ENCODE data around the gene IGSF3. TPM values are rescaled to one million over a fixed set of nuclear protein-coding genes. Genes with fewer than 3 reads are reported as not detected.
A peak's percentile ranks its signal among the peaks of the same experiment; 100 is the strongest.

The IGSF3 gene
- polyA plus RNA-seq, 3 donors from 2014 or later = not detected

GRCh38 chr1:116560704-116561490 is 106.6 kb downstream of the IGSF3 start:
- Mint-ChIP-seq H3K4me1 (peaks cover 78 to 98% of the 10 kb centered on the region in 2 donors), H3K9me3 (peaks cover 0 to 6% (median 0%) of the 10 kb centered on the region in 6 donors), H3K27me3 (ENCODE audit: low read depth in 3 of 3) (peaks cover 0 to 3% (median 0%) of the 10 kb centered on the region in 3 donors), H3K36me3 (peaks cover 9 to 25% (median 19%) of the 10 kb centered on the region in 3 donors), H3K27ac (peak overlapping the region; percentile 41 to 78 (median 49)), H3K4me3 (peak overlapping the region in 1 of 5 donors; percentile 4)
- DNase-seq = no peak

GRCh38 chr1:116559304-116559761 is 108.2 kb downstream of the IGSF3 start:
- Mint-ChIP-seq H3K36me3 (peaks cover 8 to 14% (median 10%) of the 10 kb centered on the region in 3 donors), H3K27me3 (ENCODE audit: low read depth in 3 of 3) (peaks cover 0 to 3% (median 0%) of the 10 kb centered on the region in 3 donors), H3K9me3 (peaks cover 0 to 5% (median 0%) of the 10 kb centered on the region in 6 donors), H3K4me1 (peaks cover 78 to 99% of the 10 kb centered on the region in 2 donors), H3K4me3 (peak overlapping the region in 1 of 5 donors; percentile 19), H3K27ac (peak overlapping the region; percentile 14 to 79 (median 52))
- no peak for DNase-seq

- H3K36me3 Mint-ChIP-seq = peaks cover under 1 to 7% (median 3%) of the 10 kb centered on the region in 3 donors
- DNase-seq = no peak
- H3K4me3 Mint-ChIP-seq = no peak overlapping the region
- peaks cover 0 to 3% (median 0%) of the 10 kb centered on the region in 3 donors for H3K27me3 Mint-ChIP-seq (ENCODE audit: low read depth in 3 of 3)
- H3K9me3 Mint-ChIP-seq = peaks cover 0 to 1% (median 0%) of the 10 kb centered on the region in 6 donors
- H3K4me1 Mint-ChIP-seq = peaks cover 78 to 96% of the 10 kb centered on the region in 2 donors
- H3K27ac Mint-ChIP-seq = peak overlapping the region in 4 of 6 donors; percentile 15 to 87 (median 61)
Observed at GRCh38 chr1:116558571-116558970, 109.0 kb downstream of the IGSF3 start.

- H3K4me1 Mint-ChIP-seq = peaks cover 80 to 96% of the 10 kb centered on the region in 2 donors
- H3K4me3 Mint-ChIP-seq = no peak overlapping the region
- peaks cover 0 to 7% (median 3%) of the 10 kb centered on the region in 3 donors for H3K36me3 Mint-ChIP-seq
- DNase-seq = no peak
- H3K9me3 Mint-ChIP-seq = peaks cover 0 to 1% (median 0%) of the 10 kb centered on the region in 6 donors
- peaks cover 0 to 3% (median 0%) of the 10 kb centered on the region in 3 donors for H3K27me3 Mint-ChIP-seq (ENCODE audit: low read depth in 3 of 3)
- H3K27ac Mint-ChIP-seq = peak overlapping the region in 5 of 6 donors; percentile 15 to 89 (median 74)
Observed at GRCh38 chr1:116558140-116558549, 109.4 kb downstream of the IGSF3 start.

GRCh38 chr1:116557323-116557878 is 110.1 kb downstream of the IGSF3 start:
- Mint-ChIP-seq H3K4me1 (peaks cover 76 to 96% of the 10 kb centered on the region in 2 donors), H3K9me3 (peaks cover 0 to under 1% (median 0%) of the 10 kb centered on the region in 6 donors), H3K27me3 (ENCODE audit: low read depth in 3 of 3) (peaks cover 0 to 3% (median 0%) of the 10 kb centered on the region in 3 donors), H3K36me3 (peaks cover 0 to 2% (median 2%) of the 10 kb centered on the region in 3 donors), H3K4me3 (peak overlapping the region in 1 of 5 donors; percentile 1), H3K27ac (peak overlapping the region; percentile 18 to 98 (median 86))
- DNase-seq = no peak

- peak; percentile 53 to 72 (median 59) for DNase-seq
- H3K27me3 Mint-ChIP-seq (ENCODE audit: low read depth in 3 of 3) = peaks cover 0 to 3% (median 2%) of the 10 kb centered on the region in 3 donors
- peak overlapping the region; percentile 13 to 67 (median 15) for H3K4me3 Mint-ChIP-seq
- no peaks in the 10 kb centered on the region for H3K9me3 Mint-ChIP-seq
- no peaks in the 10 kb centered on the region for H3K36me3 Mint-ChIP-seq
- H3K27ac Mint-ChIP-seq = peak overlapping the region; percentile 83 to 98 (median 89)
- peaks cover 77 to 96% of the 10 kb centered on the region in 2 donors for H3K4me1 Mint-ChIP-seq
Observed at GRCh38 chr1:116556289-116557006, 111.1 kb downstream of the IGSF3 start.

GRCh38 chr1:116554924-116555323 is 112.6 kb downstream of the IGSF3 start:
- Mint-ChIP-seq H3K9me3 (no peaks in the 10 kb centered on the region), H3K36me3 (no peaks in the 10 kb centered on the region), H3K27me3 (ENCODE audit: low read depth in 3 of 3) (peaks cover 0 to 3% (median 2%) of the 10 kb centered on the region in 3 donors), H3K4me3 (peak overlapping the region in 2 of 5 donors; percentile 27 to 49), H3K4me1 (peaks cover 79 to 95% of the 10 kb centered on the region in 2 donors), H3K27ac (peak overlapping the region; percentile 58 to 87 (median 78))
- no peak for DNase-seq

GRCh38 chr1:116553386-116554115 is 114.0 kb downstream of the IGSF3 start:
- Mint-ChIP-seq H3K27ac (peak overlapping the region; percentile 32 to 77 (median 46)), H3K36me3 (no peaks in the 10 kb centered on the region), H3K4me3 (peak overlapping the region in 2 of 5 donors; percentile 16 to 22), H3K4me1 (peaks cover 76 to 94% of the 10 kb centered on the region in 2 donors), H3K9me3 (no peaks in the 10 kb centered on the region), H3K27me3 (ENCODE audit: low read depth in 3 of 3) (peaks cover 0 to 3% (median 2%) of the 10 kb centered on the region in 3 donors)
- DNase-seq = no peak

- Mint-ChIP-seq H3K27ac (peak overlapping the region in 4 of 6 donors; percentile 3 to 76 (median 54)), H3K27me3 (ENCODE audit: low read depth in 3 of 3) (peaks cover 0 to 3% (median under 1%) of the 10 kb centered on the region in 3 donors), H3K9me3 (no peaks in the 10 kb centered on the region), H3K4me1 (peaks cover 58 to 78% of the 10 kb centered on the region in 2 donors), H3K36me3 (peaks cover 17% of the 10 kb centered on the region in 3 donors), H3K4me3 (no peak overlapping the region)
- no peak for DNase-seq
Observed at GRCh38 chr1:116546354-116546977, 121.1 kb downstream of the IGSF3 start.

- peaks cover 0 to 3% (median 0%) of the 10 kb centered on the region in 3 donors for H3K27me3 Mint-ChIP-seq (ENCODE audit: low read depth in 3 of 3)
- H3K9me3 Mint-ChIP-seq = no peaks in the 10 kb centered on the region
- no peak for DNase-seq
- no peak overlapping the region for H3K4me3 Mint-ChIP-seq
- peaks cover 19 to 21% (median 21%) of the 10 kb centered on the region in 3 donors for H3K36me3 Mint-ChIP-seq
- H3K27ac Mint-ChIP-seq = peak overlapping the region; percentile 4 to 85 (median 54)
- H3K4me1 Mint-ChIP-seq = peaks cover 53 to 77% of the 10 kb centered on the region in 2 donors
Observed at GRCh38 chr1:116545359-116545705, 122.2 kb downstream of the IGSF3 start.

- peaks cover 19 to 21% (median 21%) of the 10 kb centered on the region in 3 donors for H3K36me3 Mint-ChIP-seq
- no peak overlapping the region for H3K4me3 Mint-ChIP-seq
- peak overlapping the region; percentile 36 to 85 (median 68) for H3K27ac Mint-ChIP-seq
- H3K9me3 Mint-ChIP-seq = no peaks in the 10 kb centered on the region
- DNase-seq = no peak
- peaks cover 0 to 3% (median 0%) of the 10 kb centered on the region in 3 donors for H3K27me3 Mint-ChIP-seq (ENCODE audit: low read depth in 3 of 3)
- H3K4me1 Mint-ChIP-seq = peaks cover 56 to 79% of the 10 kb centered on the region in 2 donors
Observed at GRCh38 chr1:116544588-116545358, 122.8 kb downstream of the IGSF3 start.

GRCh38 chr1:116540088-116540487 is 127.4 kb downstream of the IGSF3 start:
- H3K27me3 Mint-ChIP-seq (ENCODE audit: low read depth in 3 of 3) = peaks cover 0 to 3% (median 0%) of the 10 kb centered on the region in 3 donors
- H3K9me3 Mint-ChIP-seq = no peaks in the 10 kb centered on the region
- DNase-seq = peak in 2 of 3 donors; percentile 10 to 20
- H3K4me3 Mint-ChIP-seq = peak overlapping the region; percentile 1 to 59 (median 17)
- peaks cover 44 to 65% of the 10 kb centered on the region in 2 donors for H3K4me1 Mint-ChIP-seq
- H3K27ac Mint-ChIP-seq = peak overlapping the region; percentile 9 to 85 (median 52)
- peaks cover 28 to 34% (median 33%) of the 10 kb centered on the region in 3 donors for H3K36me3 Mint-ChIP-seq

Measured in immature natural killer cell (primary cell).